ENCODE data around the gene ZGPAT.

- TF ChIP-seq EP300 (conservative IDR thresholded peaks at IDR 0.05; ENCODE audit: poor library complexity, severe bottlenecking) = no peak
- TF ChIP-seq, protein P1, sequence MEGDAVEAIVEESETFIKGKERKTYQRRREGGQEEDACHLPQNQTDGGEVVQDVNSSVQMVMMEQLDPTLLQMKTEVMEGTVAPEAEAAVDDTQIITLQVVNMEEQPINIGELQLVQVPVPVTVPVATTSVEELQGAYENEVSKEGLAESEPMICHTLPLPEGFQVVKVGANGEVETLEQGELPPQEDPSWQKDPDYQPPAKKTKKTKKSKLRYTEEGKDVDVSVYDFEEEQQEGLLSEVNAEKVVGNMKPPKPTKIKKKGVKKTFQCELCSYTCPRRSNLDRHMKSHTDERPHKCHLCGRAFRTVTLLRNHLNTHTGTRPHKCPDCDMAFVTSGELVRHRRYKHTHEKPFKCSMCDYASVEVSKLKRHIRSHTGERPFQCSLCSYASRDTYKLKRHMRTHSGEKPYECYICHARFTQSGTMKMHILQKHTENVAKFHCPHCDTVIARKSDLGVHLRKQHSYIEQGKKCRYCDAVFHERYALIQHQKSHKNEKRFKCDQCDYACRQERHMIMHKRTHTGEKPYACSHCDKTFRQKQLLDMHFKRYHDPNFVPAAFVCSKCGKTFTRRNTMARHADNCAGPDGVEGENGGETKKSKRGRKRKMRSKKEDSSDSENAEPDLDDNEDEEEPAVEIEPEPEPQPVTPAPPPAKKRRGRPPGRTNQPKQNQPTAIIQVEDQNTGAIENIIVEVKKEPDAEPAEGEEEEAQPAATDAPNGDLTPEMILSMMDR (IDR thresholded peaks at IDR 0.05; ENCODE audit: poor library complexity, severe bottlenecking) = no peak
These were observed 23.6 kb downstream of the ZGPAT start for GRCh38 chr20:63731410-63731809.
